Caco-2 (cell line): ENCODE results near the gene TMEM235. TPM values are rescaled to one million over a fixed set of nuclear protein-coding genes. Genes with fewer than 3 reads are reported as not detected.

Experiments used
- BruUV-seq: library from RNA; stranded (reverse); fragments of 400-500 nt; replicated peaks from 2 replicates; lab custom pipeline; 2021; lab: Mats Ljungman, UMichigan
- CTCF ChIA-PET: fragments of 300-600 bp; sonication (Branson Sonifier 250); formaldehyde crosslinking; loops from one replicate; lab custom pipeline; 2022; ENCODE audit warnings: antibody characterized with exemption; lab: Charles Lee
- POLR2A ChIA-PET: fragments of 300-600 bp; sonication (Branson Sonifier 250); formaldehyde crosslinking; loops from one replicate; lab custom pipeline; 2022; ENCODE audit warnings: antibody characterized with exemption; lab: Charles Lee
- DNase-seq, 2 experiments: peaks; one replicate each; pipeline versions ENCODE4 v3.0.0 to v3.0.0-alpha.2; 2020 to 2022
- H3K27me3 ChIP-seq: replicated peaks from 2 replicates; pipeline ENCODE4 v1.6.0; 2011; ENCODE audit warnings: low read length; ENCODE audit not compliant: control insufficient read depth, insufficient read depth
- H3K36me3 ChIP-seq: 2 replicates; pipeline ENCODE4 v1.5.1; 2011; ENCODE audit warnings: low read length; ENCODE audit not compliant: control insufficient read depth, insufficient read depth
- H3K4me1 ChIP-seq: fragments of 250-450 bp; sonication (Bioruptor Pico); 2 replicates; pipeline ENCODE4 v1.5.1; 2020; ENCODE audit warnings: mild to moderate bottlenecking
- H3K4me3 ChIP-seq: 2 replicates; pipeline ENCODE4 v1.5.1; 2011; ENCODE audit warnings: low read depth, mild to moderate bottlenecking, control low read depth, low read length
- H3K9me3 ChIP-seq: fragments of 250-450 bp; sonication (Bioruptor Pico); 2 replicates; pipeline ENCODE4 v1.5.1; 2020; ENCODE audit warnings: mild to moderate bottlenecking, moderate library complexity
- H3K27ac Mint-ChIP-seq: one replicate; pipeline ENCODE4 v1.8.0; 2022; ENCODE audit warnings: mixed read lengths; ENCODE audit not compliant: unreplicated experiment
- H3K27me3 Mint-ChIP-seq: one replicate; pipeline ENCODE4 v1.8.0; 2022; ENCODE audit warnings: mixed read lengths; ENCODE audit not compliant: insufficient read depth, unreplicated experiment
- H3K36me3 Mint-ChIP-seq: one replicate; pipeline ENCODE4 v1.8.0; 2022; ENCODE audit warnings: mild to moderate bottlenecking, mixed read lengths; ENCODE audit not compliant: insufficient read depth, unreplicated experiment
- H3K4me1 Mint-ChIP-seq: one replicate; pipeline ENCODE4 v1.8.0; 2022; ENCODE audit warnings: low read depth, mixed read lengths; ENCODE audit not compliant: unreplicated experiment
- H3K4me3 Mint-ChIP-seq: one replicate; pipeline ENCODE4 v1.8.0; 2022; ENCODE audit warnings: mild to moderate bottlenecking, moderate library complexity, mixed read lengths; ENCODE audit not compliant: unreplicated experiment
- H3K9me3 Mint-ChIP-seq: one replicate; pipeline ENCODE4 v1.8.0; 2022; ENCODE audit warnings: mixed read lengths; ENCODE audit not compliant: unreplicated experiment
- intact Hi-C: fragments of 100-400 bp; cut with micrococcal nuclease; formaldehyde crosslinking; loops from one replicate; pipeline ENCODE4 v1.10.0; 2022; ENCODE audit not compliant: unreplicated experiment
- total RNA-seq: library from RNA; stranded (reverse); gene quantifications from 2 replicates; pipeline ENCODE4 v1.2.3, GENCODE V29; 2022
- TF ChIP-seq, protein P1 (sequence below), 2 experiments: fragments of 200-600 bp in 1 of 2; IDR thresholded peaks; 1 replicate in 1 of 2; 2 replicates in 1 of 2; pipeline versions ENCODE4 v1.5.1 to v1.8.0; 2011 to 2022; ENCODE audit warnings: antibody characterized with exemption in 1 of 2, control low read depth in 1 of 2, inconsistent platforms in 1 of 2, low read depth in 1 of 2, low read length in 1 of 2, mild to moderate bottlenecking in 1 of 2, moderate library complexity in 1 of 2; ENCODE audit not compliant: insufficient read depth in 1 of 2, severe bottlenecking in 1 of 2, unreplicated experiment in 1 of 2

The TMEM235 gene
- total RNA-seq, 1 experiment from 2014 or later, result not detected

DNA sequence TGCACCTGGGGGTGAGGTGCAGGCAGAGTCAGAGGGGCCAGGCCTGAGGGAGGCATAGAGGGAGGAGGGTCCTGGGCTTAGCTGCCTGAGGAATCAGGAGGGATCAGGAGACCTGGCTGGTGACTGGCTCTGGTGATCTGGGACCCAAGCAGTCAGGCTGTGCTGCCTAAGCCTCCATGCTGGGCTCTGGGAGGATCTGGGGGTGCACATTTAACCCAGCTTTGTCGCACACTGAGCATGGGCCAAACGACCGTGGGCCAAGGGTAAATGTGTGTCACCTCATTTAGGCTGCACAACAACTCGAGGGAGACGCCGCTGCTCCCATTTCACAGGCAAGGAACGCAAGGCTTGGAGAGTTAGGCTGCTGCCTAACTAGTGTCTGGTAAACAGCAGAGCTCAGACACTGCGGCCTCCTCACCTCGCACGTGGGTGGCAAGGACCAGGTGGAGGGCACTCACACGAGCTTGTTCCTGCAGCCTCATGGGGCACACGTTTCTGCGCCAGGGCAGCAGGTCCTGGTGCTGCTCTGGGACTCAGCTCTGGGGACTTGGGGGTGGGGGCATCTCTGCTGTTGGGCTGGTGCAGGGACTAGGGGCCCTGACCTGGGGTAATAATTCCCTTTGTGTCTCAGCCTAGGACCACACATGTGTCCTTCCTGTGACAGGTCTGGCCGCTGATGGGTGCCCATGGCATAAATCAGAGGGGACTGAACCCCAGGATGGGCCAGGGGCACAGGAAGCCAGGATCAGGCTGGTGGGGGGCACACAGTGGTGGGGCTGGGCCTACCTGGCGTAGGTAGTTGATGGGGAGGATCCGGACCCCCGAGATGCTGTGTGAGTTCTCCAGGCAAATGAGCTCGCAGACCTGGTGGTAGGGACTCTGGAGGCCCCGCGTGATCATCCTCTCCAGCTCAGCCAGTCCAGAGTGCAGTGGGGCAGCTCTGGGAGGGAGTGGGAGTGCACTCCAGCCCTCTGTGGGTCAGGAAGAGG, 18.7 kb downstream of the TMEM235 start:
- TF ChIP-seq, protein P1, sequence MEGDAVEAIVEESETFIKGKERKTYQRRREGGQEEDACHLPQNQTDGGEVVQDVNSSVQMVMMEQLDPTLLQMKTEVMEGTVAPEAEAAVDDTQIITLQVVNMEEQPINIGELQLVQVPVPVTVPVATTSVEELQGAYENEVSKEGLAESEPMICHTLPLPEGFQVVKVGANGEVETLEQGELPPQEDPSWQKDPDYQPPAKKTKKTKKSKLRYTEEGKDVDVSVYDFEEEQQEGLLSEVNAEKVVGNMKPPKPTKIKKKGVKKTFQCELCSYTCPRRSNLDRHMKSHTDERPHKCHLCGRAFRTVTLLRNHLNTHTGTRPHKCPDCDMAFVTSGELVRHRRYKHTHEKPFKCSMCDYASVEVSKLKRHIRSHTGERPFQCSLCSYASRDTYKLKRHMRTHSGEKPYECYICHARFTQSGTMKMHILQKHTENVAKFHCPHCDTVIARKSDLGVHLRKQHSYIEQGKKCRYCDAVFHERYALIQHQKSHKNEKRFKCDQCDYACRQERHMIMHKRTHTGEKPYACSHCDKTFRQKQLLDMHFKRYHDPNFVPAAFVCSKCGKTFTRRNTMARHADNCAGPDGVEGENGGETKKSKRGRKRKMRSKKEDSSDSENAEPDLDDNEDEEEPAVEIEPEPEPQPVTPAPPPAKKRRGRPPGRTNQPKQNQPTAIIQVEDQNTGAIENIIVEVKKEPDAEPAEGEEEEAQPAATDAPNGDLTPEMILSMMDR (IDR thresholded peaks at IDR 0.05; ENCODE audit: insufficient read depth in 1 of 2, low read depth in 1 of 2, low read length in 1 of 2, severe bottlenecking in 1 of 2, unreplicated experiment in 1 of 2), result no peak
- no peaks in the 10 kb centered on the region for H3K27me3 Mint-ChIP-seq
- DNase-seq, result no peak
- Histone ChIP-seq H3K4me1 (peaks cover 13% of the 10 kb centered on the region), H3K27me3 (no peaks in the 10 kb centered on the region), H3K4me3 (no peak overlapping the region), H3K36me3 (no peaks in the 10 kb centered on the region), H3K9me3 (no peaks in the 10 kb centered on the region)
- H3K9me3 Mint-ChIP-seq, result peaks cover 8% of the 10 kb centered on the region
- CTCF ChIA-PET, result interaction anchor here (0.6 to 3.0 kb wide), 17 partner anchors 9 to 171 kb away, joined by 3 to 30 read pairs (median 4); partner anchors contain the start of genes AFMID and TK1
- intact Hi-C loops, result loop anchor here (1.0 to 2.0 kb wide), 2 partner anchors 137 to 172 kb away; no protein-coding TSS in a partner anchor
- POLR2A ChIA-PET, result interaction anchor here (0.6 to 1.0 kb wide), 3 partner anchors 63 to 172 kb away, joined by 3 read pairs; partner anchors contain the start of genes AFMID and TK1
- H3K36me3 Mint-ChIP-seq, result peaks cover 6% of the 10 kb centered on the region
- H3K4me1 Mint-ChIP-seq, result peaks cover 19% of the 10 kb centered on the region
- no peak overlapping the region for H3K4me3 Mint-ChIP-seq
- peak overlapping the region; percentile 45 for H3K27ac Mint-ChIP-seq
- no TSS peak for BruUV-seq

DNA sequence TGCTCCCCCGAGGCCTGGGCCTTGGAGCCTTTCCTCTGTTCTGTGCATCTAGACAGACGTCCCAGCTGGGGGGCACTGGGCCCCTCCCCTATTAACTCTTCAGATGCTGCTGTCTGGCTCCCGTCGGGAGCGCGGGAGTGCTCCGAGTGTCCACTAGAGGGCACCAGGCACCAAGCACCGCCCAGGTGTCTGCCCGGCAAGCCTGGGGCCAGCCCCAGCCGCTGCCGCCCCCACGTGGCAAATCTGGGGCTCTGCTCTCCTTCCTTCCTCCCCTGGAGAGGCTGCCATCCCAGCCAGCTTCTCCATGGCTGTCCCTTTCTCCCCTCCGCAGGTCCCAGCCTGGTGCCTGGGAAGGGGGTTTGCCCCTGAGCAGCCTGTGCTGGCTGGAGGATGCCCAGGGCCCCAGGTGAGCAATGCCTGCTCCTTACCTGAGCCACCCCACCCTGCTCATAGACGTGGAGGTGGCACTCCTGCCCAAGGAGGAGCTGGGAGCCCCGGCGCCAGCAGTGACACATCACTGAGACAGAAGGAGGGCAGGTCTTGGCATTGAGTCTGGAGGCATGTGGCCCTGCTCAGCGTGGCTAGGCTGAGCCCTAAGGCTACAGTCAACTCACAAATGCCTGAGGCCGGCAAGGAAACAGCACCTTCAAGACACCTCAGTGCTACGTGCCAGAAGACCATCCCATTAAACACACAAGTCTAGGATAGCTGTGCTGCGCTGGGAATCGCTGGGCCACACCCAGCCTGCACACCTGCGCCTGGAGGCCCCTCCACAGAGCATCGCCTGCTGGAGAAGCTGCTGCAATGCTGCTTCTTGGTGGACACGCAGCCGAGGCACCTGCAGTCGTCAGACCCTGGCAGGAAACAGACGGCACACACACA, 19.7 kb downstream of the TMEM235 start:
- DNase-seq, result peak; percentile 87 to 93
- H3K4me3 ChIP-seq, result no peak overlapping the region
- peaks cover 6% of the 10 kb centered on the region for H3K36me3 Mint-ChIP-seq
- H3K36me3 ChIP-seq, result no peaks in the 10 kb centered on the region
- ChIA-PET CTCF (interaction anchor here (0.5 to 3.0 kb wide), 25 partner anchors 10 to 190 kb away, joined by 3 to 30 read pairs (median 4); partner anchors contain the start of genes AFMID and TK1), POLR2A (interaction anchor here (0.6 to 1.4 kb wide), 4 partner anchors 64 to 293 kb away, joined by 3 read pairs; partner anchors contain the start of genes AFMID, TK1 and TNRC6C)
- H3K27ac Mint-ChIP-seq, result peak overlapping the region; percentile 45
- H3K4me1 ChIP-seq, result peaks cover 17% of the 10 kb centered on the region
- H3K9me3 Mint-ChIP-seq, result no peaks in the 10 kb centered on the region
- BruUV-seq, result no TSS peak
- TF ChIP-seq, protein P1 (IDR thresholded peaks at IDR 0.05; ENCODE audit: insufficient read depth in 1 of 2, low read depth in 1 of 2, low read length in 1 of 2, severe bottlenecking in 1 of 2, unreplicated experiment in 1 of 2), result peak; percentile 99
- no peaks in the 10 kb centered on the region for H3K27me3 ChIP-seq
- no peak overlapping the region for H3K4me3 Mint-ChIP-seq
- no peaks in the 10 kb centered on the region for H3K27me3 Mint-ChIP-seq
- peaks cover 21% of the 10 kb centered on the region for H3K4me1 Mint-ChIP-seq
- H3K9me3 ChIP-seq, result no peaks in the 10 kb centered on the region
- intact Hi-C loops, result loop anchor here (1.0 to 2.0 kb wide), 2 partner anchors 138 to 171 kb away; no protein-coding TSS in a partner anchor
